Adrenal gland (tissue), 19 donors: ENCODE measurements around the gene PHOSPHO2. TPM values are rescaled to one million over a fixed set of nuclear protein-coding genes. Genes with fewer than 3 reads are reported as not detected.

ENCODE experiments used
- DNase-seq, 7 donors: peaks; one replicate each; pipeline ENCODE4 v3.0.0-alpha.2; 2019 to 2020
- H3K27ac ChIP-seq, 5 donors: fragments of 200-600 bp; sonication (generic) in 4 of 5; 1 replicate in 3 of 5; 2 replicates in 2 of 5; pipeline versions ENCODE4 v1.5.1 to v1.8.0; 2016 to 2020; ENCODE audit warnings: mild to moderate bottlenecking in 1 of 5
- H3K27me3 ChIP-seq: fragments of 200-600 bp; 2 replicates; pipeline ENCODE4 v1.8.0; 2021
- H3K36me3 ChIP-seq, 2 donors: fragments of 200-600 bp; replicated peaks in 1 of 2; 1 replicate in 1 of 2; 2 replicates in 1 of 2; pipeline versions ENCODE4 v1.5.1 to v1.8.0; 2018 to 2022
- H3K4me1 ChIP-seq, 2 donors: fragments of 200-600 bp; replicated peaks in 1 of 2; 1 replicate in 1 of 2; 2 replicates in 1 of 2; pipeline versions ENCODE4 v1.5.1 to v1.8.0; 2018 to 2021
- H3K4me3 ChIP-seq, 4 donors: fragments of 200-600 bp; sonication (generic) in 3 of 4; one replicate each; pipeline ENCODE4 v1.5.1; 2016 to 2018
- H3K9me3 ChIP-seq, 3 donors: fragments of 200-600 bp; sonication (generic) in 1 of 3; replicated peaks in 1 of 3; 1 replicate in 2 of 3; 2 replicates in 1 of 3; pipeline versions ENCODE4 v1.5.1 to v1.8.0; 2016 to 2021
- POLR2A ChIP-seq, 2 donors: fragments of 450-650 bp; IDR thresholded peaks; one replicate each; pipeline ENCODE4 v1.6.1; 2017; ENCODE audit warnings: antibody characterized with exemption in 2 of 2, mild to moderate bottlenecking in 2 of 2, moderate library complexity in 1 of 2
- WGBS, 4 donors: extraction: QIAGEN DNeasy Blood & Tissue Kit in 2 of 4; methylation state at CpG; one replicate each; pipeline versions ENCODE4 v1.1.5 to v1.1.7; 2013 to 2017; 5-methylcytosine and 5-hydroxymethylcytosine counted together
- intact Hi-C, 2 donors: fragments of 100-400 bp; cut with DNase I; formaldehyde crosslinking; loops; one replicate each; pipeline versions ENCODE4 v1.14.1 to v1.15.0; 2022 to 2023
- long read RNA-seq, 10 donors: library from polyadenylated mRNA in 3 of 10; unstranded in 2 of 10; stranded (forward) in 1 of 10; transcript quantifications; one replicate each; pipeline ENCODE4 v2.0.0 and lab custom pipeline, GENCODE V29; 2021 to 2026
- polyA plus RNA-seq, 3 donors: library from polyadenylated mRNA; stranded (reverse); fragments of 200-250 nt in 2 of 3; fragments of 350-450 nt in 1 of 3; fragmentation: Illumina TruSeq in 1 of 3; extraction: RNeasy Lipid Tissue Mini Kit (QIAGEN cat#74804) in 1 of 3; gene quantifications; one replicate each; pipeline ENCODE4 v1.2.3, GENCODE V29; 2013 to 2014
- total RNA-seq, 9 donors: library from RNA; depleted of rRNA in 4 of 9; stranded (reverse); fragments of >200 nt in 4 of 9; fragments of 120-200 nt in 1 of 9; fragmentation: NEBNext Ultra II Directional in 1 of 9; extraction: Animal tissue kit (Norgen Biotek cat#: 25700) in 1 of 9; gene quantifications; one replicate each; pipeline versions ENCODE4 v1.1.0 to v1.2.4, GENCODE V29; 2013 to 2023
- TF ChIP-seq, protein P1 (sequence below), 6 experiments: fragments of 450-650 bp in 4 of 6; fragments of 200-600 bp in 2 of 6; sonication (generic) in 1 of 6; IDR thresholded peaks; 1 replicate in 5 of 6; 2 replicates in 1 of 6; pipeline versions ENCODE4 v1.5.1 to v1.8.0; 2016 to 2021; ENCODE audit warnings: antibody characterized with exemption in 6 of 6, mild to moderate bottlenecking in 2 of 6, moderate library complexity in 1 of 6
- donor health status: healthy with polysubstance abuse.
- donor health status: Bipolar disorder and iron deficiency.
- donor health status: DM: yes; HTN: yes; CAD: no.
- donor health status: DM: no; HTN: no; CAD: no.
- donor health status: DM: no; HTN: no; CAD: no.
- donor health status: DM: yes; HTN: yes; CAD: no.

Gene PHOSPHO2, protein sequence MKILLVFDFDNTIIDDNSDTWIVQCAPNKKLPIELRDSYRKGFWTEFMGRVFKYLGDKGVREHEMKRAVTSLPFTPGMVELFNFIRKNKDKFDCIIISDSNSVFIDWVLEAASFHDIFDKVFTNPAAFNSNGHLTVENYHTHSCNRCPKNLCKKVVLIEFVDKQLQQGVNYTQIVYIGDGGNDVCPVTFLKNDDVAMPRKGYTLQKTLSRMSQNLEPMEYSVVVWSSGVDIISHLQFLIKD
- 1 to 10 TPM in 7 of 9 donors, under 1 TPM in 2; 0.69 to 6.6 (median 2.4) TPM for total RNA-seq
- 1 to 10 TPM in 2 of 3 donors, under 1 TPM in 1; 0.74 to 2.4 (median 2.3) TPM for polyA plus RNA-seq
- long read RNA-seq, donor 1, partial matches to known transcripts, result 0 of 2 reads
- long read RNA-seq, donor 1, other reads (novel, unspliced or antisense), result 0 of 2 reads
- long read RNA-seq, donor 2, partial matches to known transcripts, result 0 of 2 reads
- long read RNA-seq, donor 2, other reads (novel, unspliced or antisense), result 0 of 2 reads
- long read RNA-seq, donor 3, result 0 reads
- long read RNA-seq, donor 4, partial matches to known transcripts, result 0 of 3 reads
- long read RNA-seq, donor 4, other reads (novel, unspliced or antisense), result 1 of 3 reads
- long read RNA-seq, donor 5, partial matches to known transcripts, result 0 of 3 reads
- long read RNA-seq, donor 5, other reads (novel, unspliced or antisense), result 0 of 3 reads
- long read RNA-seq, donor 6, partial matches to known transcripts, result 0 of 2 reads
- long read RNA-seq, donor 6, other reads (novel, unspliced or antisense), result 0 of 2 reads
- long read RNA-seq, donor 7, result 0 reads
- long read RNA-seq, donor 8, result 0 reads
- long read RNA-seq, donor 9, partial matches to known transcripts, result 0 of 1 reads
- long read RNA-seq, donor 9, other reads (novel, unspliced or antisense), result 0 of 1 reads
- long read RNA-seq, donor 10, partial matches to known transcripts, result 0 of 2 reads
- long read RNA-seq, donor 10, other reads (novel, unspliced or antisense), result 0 of 2 reads

DNA sequence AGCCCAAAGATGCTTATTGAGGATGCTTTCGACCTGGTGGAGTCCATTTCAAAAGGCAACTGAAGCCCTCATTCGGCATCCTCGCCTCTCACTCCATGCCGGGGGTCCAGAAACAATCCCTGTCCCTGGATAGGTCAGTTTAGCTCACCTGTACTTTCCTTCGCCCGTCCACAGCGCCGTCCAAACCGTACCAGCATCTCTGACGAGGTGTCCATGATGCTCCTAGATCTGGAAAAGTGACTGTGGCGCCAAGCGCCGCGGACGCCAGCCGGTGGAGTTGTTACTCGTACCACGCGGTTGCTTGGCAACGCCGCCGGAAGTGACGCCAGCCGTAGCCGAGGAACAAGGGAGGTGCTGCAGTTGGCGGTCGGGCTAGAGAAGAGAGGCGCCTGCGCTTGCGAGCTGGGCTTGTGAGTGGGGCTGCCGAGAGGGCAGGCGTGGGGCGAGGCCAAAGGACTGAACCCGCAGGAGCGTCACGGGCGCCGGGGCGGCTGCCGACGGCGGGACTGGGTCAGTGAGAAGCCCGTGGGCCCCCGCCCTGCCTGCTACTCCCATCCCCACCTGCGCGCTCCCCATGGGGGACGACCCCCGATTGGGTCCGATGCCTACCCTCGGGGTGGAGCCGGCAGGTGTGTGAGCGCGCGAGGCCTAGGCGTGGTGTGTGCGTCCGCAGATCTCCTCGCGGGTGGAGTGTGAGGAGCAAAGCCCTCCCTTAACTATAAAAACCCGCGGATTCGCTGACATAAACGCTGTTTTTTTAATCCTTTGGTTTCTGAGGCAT, at the start of gene PHOSPHO2, which contains the start of gene CFAP210:
Gene PHOSPHO2, plus strand, starts transcription at position 357 of the 781 bp plus-strand sequence. CDS start 6,503 bp downstream, outside the sequence.
Gene CFAP210, minus strand, starts transcription at position 293 of the 781 bp plus-strand sequence. Its CDS starts 78 bp downstream, at position 215.
- peak; percentile 99 to 100 (median 100) for DNase-seq
- intact Hi-C loops, result no loop called here
- H3K27ac ChIP-seq, result peak within 1 kb of the TSS in 4 of 5 donors; percentile 20 to 86 (median 52)
- H3K4me3 ChIP-seq, result peak within 1 kb of the TSS; percentile 30 to 85 (median 43)
- peaks cover 0 to 14% of the 10 kb centered on the region in 2 donors for H3K4me1 ChIP-seq
- no peaks in the 10 kb centered on the region for H3K27me3 ChIP-seq
- peak; percentile 48 to 71 for TF ChIP-seq POLR2A (IDR thresholded peaks at IDR 0.05)
- TF ChIP-seq, protein P1, sequence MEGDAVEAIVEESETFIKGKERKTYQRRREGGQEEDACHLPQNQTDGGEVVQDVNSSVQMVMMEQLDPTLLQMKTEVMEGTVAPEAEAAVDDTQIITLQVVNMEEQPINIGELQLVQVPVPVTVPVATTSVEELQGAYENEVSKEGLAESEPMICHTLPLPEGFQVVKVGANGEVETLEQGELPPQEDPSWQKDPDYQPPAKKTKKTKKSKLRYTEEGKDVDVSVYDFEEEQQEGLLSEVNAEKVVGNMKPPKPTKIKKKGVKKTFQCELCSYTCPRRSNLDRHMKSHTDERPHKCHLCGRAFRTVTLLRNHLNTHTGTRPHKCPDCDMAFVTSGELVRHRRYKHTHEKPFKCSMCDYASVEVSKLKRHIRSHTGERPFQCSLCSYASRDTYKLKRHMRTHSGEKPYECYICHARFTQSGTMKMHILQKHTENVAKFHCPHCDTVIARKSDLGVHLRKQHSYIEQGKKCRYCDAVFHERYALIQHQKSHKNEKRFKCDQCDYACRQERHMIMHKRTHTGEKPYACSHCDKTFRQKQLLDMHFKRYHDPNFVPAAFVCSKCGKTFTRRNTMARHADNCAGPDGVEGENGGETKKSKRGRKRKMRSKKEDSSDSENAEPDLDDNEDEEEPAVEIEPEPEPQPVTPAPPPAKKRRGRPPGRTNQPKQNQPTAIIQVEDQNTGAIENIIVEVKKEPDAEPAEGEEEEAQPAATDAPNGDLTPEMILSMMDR (IDR thresholded peaks at IDR 0.05), result no peak
- H3K36me3 ChIP-seq, result no peaks in the 10 kb centered on the region
- no peaks in the 10 kb centered on the region for H3K9me3 ChIP-seq
- 0% methylated on average over 27 to 63 of the region's 63 CpGs for WGBS, 4 donors

DNA sequence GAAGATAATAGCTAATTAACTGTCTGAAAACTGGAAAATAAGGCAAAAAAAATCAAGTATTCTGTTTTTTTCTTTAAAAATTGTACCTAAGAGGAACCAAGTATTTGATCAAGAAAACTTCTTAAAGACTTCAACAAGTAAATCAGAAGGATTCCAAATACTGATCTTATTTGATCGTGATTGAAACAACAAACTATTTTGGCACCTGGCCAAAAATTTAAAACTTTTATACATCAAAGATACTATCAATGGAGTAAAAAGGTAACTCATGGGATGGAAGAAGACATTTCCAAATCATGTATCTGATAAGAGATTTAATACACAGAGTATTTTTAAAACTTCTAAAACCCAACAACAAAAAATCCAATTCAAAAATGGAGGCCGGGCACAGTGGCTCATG, 46.8 kb upstream of the PHOSPHO2 start:
- Histone ChIP-seq H3K4me1 (no peaks in the 10 kb centered on the region), H3K27me3 (no peaks in the 10 kb centered on the region), H3K4me3 (no peak overlapping the region), H3K36me3 (no peaks in the 10 kb centered on the region), H3K9me3 (no peaks in the 10 kb centered on the region), H3K27ac (no peak overlapping the region)
- 96 to 100% (median 98%) methylated on average over 2 of the region's 2 CpGs for WGBS, 4 donors
- intact Hi-C loops, result no loop called here
- no peak for DNase-seq
- TF ChIP-seq, protein P1 (IDR thresholded peaks at IDR 0.05), result no peak
- TF ChIP-seq POLR2A (IDR thresholded peaks at IDR 0.05), result no peak

DNA sequence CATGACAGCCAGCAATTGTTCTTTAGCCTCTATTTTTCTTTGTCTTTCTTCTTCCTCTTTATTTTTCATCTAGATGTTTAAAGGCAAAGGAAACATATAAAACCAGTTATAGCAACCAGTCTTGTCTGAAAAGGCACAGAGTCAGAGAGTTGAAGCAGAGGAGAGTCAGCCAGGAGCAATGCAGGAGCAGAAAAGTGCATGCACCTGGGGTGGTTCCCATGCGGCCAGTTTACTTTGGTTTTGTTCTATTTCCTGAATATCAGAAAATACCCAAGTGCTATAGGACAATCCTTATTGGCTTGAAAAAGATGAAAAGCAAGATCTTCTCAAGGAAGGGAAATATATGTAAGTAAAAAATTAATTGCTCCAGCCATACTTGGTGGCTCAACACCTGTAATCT, 45.0 kb upstream of the PHOSPHO2 start:
- no peak overlapping the region for H3K27ac ChIP-seq
- H3K4me3 ChIP-seq, result no peak overlapping the region
- no peaks in the 10 kb centered on the region for H3K36me3 ChIP-seq
- no peaks in the 10 kb centered on the region for H3K27me3 ChIP-seq
- no peak for DNase-seq
- intact Hi-C loops, result no loop called here
- H3K4me1 ChIP-seq, result no peaks in the 10 kb centered on the region
- TF ChIP-seq, protein P1 (IDR thresholded peaks at IDR 0.05), result no peak
- TF ChIP-seq POLR2A (IDR thresholded peaks at IDR 0.05), result no peak
- H3K9me3 ChIP-seq, result no peaks in the 10 kb centered on the region
- 54 to 89% (median 75%) methylated on average over 1 of the region's 1 CpG for WGBS, 4 donors
